HUES6 (cell line): ENCODE measurements around the gene CHERP.

ENCODE experiments used
- H3K27ac ChIP-seq: 2 replicates; pipeline ENCODE4 v1.7.0; 2013; ENCODE audit warnings: low read depth, mild to moderate bottlenecking, low read length, inconsistent platforms
- H3K27me3 ChIP-seq: 2 replicates; pipeline ENCODE4 v1.6.1; 2013; ENCODE audit warnings: low read length; ENCODE audit not compliant: control insufficient read depth, insufficient read depth
- H3K36me3 ChIP-seq: 2 replicates; pipeline ENCODE4 v1.6.1; 2013; ENCODE audit warnings: low read length; ENCODE audit not compliant: control insufficient read depth, insufficient read depth
- H3K4me1 ChIP-seq: 2 replicates; pipeline ENCODE4 v1.6.1; 2013; ENCODE audit warnings: low read length; ENCODE audit not compliant: control insufficient read depth, insufficient read depth
- H3K4me3 ChIP-seq: 2 replicates; pipeline ENCODE4 v1.5.1; 2013; ENCODE audit warnings: low read depth, low read length
- H3K9ac ChIP-seq: one replicate; pipeline ENCODE4 v1.6.1; 2013; ENCODE audit warnings: mild to moderate bottlenecking, low read length
- H3K9me3 ChIP-seq: 2 replicates; pipeline ENCODE4 v1.6.1; 2013; ENCODE audit warnings: low read depth, low read length; ENCODE audit not compliant: control insufficient read depth, insufficient read depth

The CHERP gene

GRCh38 chr19:16585094-16585801 lies 43.0 kb upstream of the CHERP start:
- Histone ChIP-seq H3K4me1 (peaks cover 56% of the 10 kb centered on the region), H3K27ac (no peak overlapping the region), H3K36me3 (no peaks in the 10 kb centered on the region), H3K9ac (no peak overlapping the region), H3K4me3 (peak overlapping the region; percentile 42; the same call in 1 of the 2 replicates), H3K9me3 (no peaks in the 10 kb centered on the region), H3K27me3 (no peaks in the 10 kb centered on the region)

DNA sequence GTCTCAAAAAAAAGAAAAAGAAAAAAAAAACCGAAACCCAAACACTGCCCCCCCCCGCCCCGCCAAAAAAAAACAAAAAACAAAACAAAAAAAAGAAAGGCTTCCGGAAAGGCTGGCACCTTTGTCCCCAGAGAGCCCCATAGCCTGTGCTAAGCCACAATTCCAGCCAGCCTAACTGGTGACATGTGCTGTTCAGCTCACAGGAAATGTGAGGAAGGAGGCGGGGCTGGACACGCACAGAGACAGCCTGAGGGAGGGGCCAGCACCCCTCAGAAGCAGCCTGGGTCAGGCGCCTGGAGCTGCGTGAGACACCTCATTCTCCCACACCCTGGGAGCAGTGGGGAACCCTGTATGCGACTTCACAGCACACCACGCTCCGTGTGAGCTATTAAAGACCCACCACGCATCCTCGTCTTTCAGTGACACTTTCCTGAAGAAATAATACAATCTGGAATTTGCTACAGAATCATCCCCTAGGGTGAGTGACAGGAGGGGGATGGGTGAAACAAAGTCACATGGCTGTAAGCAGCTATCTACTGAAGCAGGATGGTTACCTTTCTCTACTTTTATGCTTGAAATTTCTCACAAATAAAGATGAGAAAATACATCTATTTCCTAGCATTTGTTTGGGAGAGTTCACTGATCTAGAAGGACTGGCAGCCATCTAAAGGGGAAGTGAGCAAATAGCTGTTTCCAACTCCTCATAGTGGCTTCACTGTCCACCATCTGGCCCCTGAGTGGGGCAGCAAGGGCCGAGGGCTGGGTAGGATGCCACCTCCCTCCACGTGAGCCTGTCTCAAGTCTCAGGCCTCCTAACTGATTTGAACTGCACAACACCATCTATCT lies 42.2 kb upstream of the CHERP start:
- Histone ChIP-seq H3K4me1 (peaks cover 56% of the 10 kb centered on the region), H3K27ac (no peak overlapping the region), H3K36me3 (0 out of 2 replicates have a peak, but pooled peaks cover 3% of the 10 kb centered on the region), H3K4me3 (peak overlapping the region; percentile 42), H3K9me3 (no peaks in the 10 kb centered on the region), H3K27me3 (no peaks in the 10 kb centered on the region), H3K9ac (no peak overlapping the region)

- no peak overlapping the region for H3K4me3 ChIP-seq
- H3K27ac ChIP-seq = no peak overlapping the region
- H3K9ac ChIP-seq = no peak overlapping the region
- peaks cover 16% of the 10 kb centered on the region for H3K36me3 ChIP-seq
- no peaks in the 10 kb centered on the region for H3K27me3 ChIP-seq
- peaks cover 39% of the 10 kb centered on the region for H3K4me1 ChIP-seq
- no peaks in the 10 kb centered on the region for H3K9me3 ChIP-seq
Observed at GRCh38 chr19:16582486-16583261, 40.4 kb upstream of the CHERP start.

GRCh38 chr19:16581971-16582343 lies 39.7 kb upstream of the CHERP start:
- H3K9me3 ChIP-seq = no peaks in the 10 kb centered on the region
- H3K9ac ChIP-seq = no peak overlapping the region
- 0 out of 2 replicates have a peak overlapping the region, but pooled peaks have one; percentile 41 for H3K27ac ChIP-seq
- peaks cover 32% of the 10 kb centered on the region for H3K4me1 ChIP-seq
- no peak overlapping the region for H3K4me3 ChIP-seq
- peaks cover 22% of the 10 kb centered on the region for H3K36me3 ChIP-seq
- no peaks in the 10 kb centered on the region for H3K27me3 ChIP-seq

DNA sequence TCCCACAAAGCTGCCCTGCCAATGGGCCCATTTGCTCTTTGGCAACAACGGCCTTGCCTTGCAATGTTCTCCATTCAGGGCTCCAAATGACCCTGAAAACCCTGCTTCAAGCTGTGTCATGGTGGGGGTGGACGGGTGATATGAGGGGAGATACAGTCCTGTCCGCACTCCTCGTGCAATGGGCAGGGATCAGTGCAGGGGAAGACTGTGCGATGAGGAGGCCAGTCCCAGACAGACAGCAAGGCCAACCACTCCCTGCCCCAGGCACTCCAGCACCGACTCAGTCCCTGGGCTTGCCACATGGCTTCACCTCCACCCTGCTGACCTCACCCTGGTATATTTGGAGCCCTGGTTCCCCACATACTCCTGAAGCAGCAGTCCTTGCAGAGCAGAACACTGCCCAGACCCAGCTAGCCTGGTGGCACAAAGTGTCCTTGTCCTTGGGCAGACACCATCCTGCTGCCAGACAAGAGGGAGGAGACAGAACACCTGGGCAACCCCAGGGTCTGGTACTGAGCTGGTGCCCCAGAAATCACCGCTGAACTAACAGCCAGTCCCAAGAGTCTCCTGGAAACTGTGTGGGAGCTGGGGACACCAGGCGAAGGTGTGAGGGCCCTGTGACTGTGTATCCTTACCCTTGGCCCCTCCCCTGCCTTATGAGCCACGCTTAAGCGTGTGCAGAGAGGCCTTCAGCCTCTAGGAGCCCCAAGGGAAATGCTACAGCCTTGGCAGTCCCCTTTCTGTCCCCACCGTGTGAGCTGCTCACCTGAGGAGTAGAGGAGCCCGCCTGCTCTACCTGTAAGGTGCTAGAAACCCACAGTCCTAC lies 39.1 kb upstream of the CHERP start:
- no peak overlapping the region for H3K27ac ChIP-seq
- H3K4me3 ChIP-seq = no peak overlapping the region
- no peaks in the 10 kb centered on the region for H3K27me3 ChIP-seq
- H3K9me3 ChIP-seq = no peaks in the 10 kb centered on the region
- H3K9ac ChIP-seq = no peak overlapping the region
- H3K36me3 ChIP-seq = peaks cover 28% of the 10 kb centered on the region
- H3K4me1 ChIP-seq = peaks cover 27% of the 10 kb centered on the region

DNA sequence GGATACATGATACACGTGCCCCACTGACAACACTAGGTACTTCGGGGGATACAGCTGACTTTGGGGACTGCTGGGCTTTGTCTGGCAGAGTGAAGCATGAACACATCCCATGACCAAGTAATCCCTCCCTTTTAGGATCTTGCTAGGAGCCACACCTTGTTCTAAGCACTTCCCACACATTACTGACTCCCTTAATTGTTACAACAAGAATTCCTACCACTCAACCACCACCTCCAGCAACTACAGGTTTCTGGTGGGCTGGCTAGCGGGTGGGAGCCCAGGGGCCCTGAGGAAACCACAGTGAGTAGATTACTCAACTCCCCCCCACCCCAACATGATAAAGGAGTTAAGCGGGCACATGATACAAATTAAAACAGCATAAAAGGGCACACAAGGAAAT lies 37.1 kb upstream of the CHERP start:
- Histone ChIP-seq H3K9ac (no peak overlapping the region), H3K4me3 (no peak overlapping the region), H3K9me3 (no peaks in the 10 kb centered on the region), H3K36me3 (peaks cover 44% of the 10 kb centered on the region), H3K4me1 (peaks cover 7% of the 10 kb centered on the region), H3K27ac (no peak overlapping the region), H3K27me3 (no peaks in the 10 kb centered on the region)

DNA sequence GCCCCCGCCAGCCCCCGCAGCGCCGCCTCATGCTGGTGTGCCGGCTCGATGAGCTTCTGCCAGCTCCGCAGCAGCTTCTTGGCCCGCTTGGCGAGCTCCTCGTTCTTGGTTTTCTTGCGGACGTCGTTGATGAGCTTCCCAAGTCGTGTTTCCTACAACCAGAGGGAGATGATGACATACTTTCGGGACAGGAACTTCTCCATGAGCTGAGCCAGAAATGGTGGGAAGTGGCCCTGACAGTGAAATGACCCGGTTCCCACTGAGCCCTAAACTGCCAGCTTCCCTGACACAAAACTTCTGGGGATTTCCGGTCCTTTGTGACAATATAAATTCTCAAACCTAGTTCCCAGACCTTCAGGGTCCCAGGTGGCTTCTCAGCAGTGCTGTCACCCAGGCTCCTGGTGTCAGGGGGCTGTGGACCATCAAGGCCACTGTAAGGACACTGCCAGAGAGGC lies 35.3 kb upstream of the CHERP start:
- H3K27me3 ChIP-seq = no peaks in the 10 kb centered on the region
- no peak overlapping the region for H3K27ac ChIP-seq
- H3K4me1 ChIP-seq = peaks cover 7% of the 10 kb centered on the region; the same call in 1 of the 2 replicates
- H3K9ac ChIP-seq = peak overlapping the region; percentile 18
- H3K36me3 ChIP-seq = peaks cover 44% of the 10 kb centered on the region
- no peak overlapping the region for H3K4me3 ChIP-seq
- H3K9me3 ChIP-seq = no peaks in the 10 kb centered on the region

DNA sequence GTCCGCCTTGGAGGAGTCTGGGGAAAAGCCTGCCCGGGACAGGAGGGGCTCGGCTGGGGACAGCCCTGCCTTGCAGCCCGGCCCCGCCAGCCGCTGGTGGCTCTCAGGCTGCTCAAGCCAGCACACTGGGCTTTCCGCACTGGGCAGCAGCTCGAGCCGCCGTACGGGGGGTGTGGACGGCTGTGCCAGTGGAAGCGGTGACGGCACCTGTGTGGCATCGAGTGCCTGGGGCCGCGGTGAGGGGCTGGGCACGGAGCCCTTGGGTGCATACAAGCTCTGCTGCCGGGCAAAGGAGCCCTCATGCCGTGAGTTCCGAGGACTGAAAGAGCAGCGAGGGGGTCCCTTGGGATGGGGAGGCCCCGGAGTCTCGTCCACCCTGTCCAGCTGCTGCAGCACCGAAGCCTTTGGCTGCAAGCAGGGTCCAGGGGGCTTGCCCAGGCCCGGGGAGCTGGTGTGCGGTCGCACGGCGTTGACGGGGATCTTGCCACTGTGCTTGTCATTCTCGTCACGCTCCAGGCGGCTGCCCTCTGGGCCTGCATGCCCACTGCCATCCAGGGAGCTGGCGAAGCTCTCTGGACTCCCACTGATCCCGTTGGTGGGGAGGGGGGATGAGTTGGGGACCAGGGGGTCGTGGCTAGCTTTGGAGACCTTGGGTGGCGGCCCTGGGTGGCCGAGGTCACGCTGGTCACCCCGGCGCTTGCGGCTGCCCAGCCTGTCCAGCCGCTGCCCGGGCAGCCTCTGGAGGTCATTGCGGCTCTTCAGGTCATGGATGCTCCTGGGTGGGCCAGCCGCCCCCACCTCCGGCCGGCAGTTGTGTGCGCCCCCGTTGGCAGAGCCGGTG lies 34.7 kb upstream of the CHERP start:
- no peak overlapping the region for H3K9ac ChIP-seq
- peaks cover 7% of the 10 kb centered on the region; the same call in 1 of the 2 replicates for H3K4me1 ChIP-seq
- peaks cover 44% of the 10 kb centered on the region for H3K36me3 ChIP-seq
- no peaks in the 10 kb centered on the region for H3K9me3 ChIP-seq
- H3K27ac ChIP-seq = no peak overlapping the region
- no peaks in the 10 kb centered on the region for H3K27me3 ChIP-seq
- no peak overlapping the region for H3K4me3 ChIP-seq

- Histone ChIP-seq H3K36me3 (peaks cover 44% of the 10 kb centered on the region), H3K4me1 (peaks cover 12% of the 10 kb centered on the region), H3K4me3 (no peak overlapping the region), H3K9me3 (no peaks in the 10 kb centered on the region), H3K27me3 (no peaks in the 10 kb centered on the region), H3K27ac (no peak overlapping the region), H3K9ac (no peak overlapping the region)
Observed at GRCh38 chr19:16575861-16576689, 33.8 kb upstream of the CHERP start.
